K562 (cell line): ENCODE data around the gene SORCS2. TPM values are rescaled to one million over a fixed set of nuclear protein-coding genes. Genes with fewer than 3 reads are reported as not detected.

Source experiments
- ATAC-seq: fragments of 200-7000 bp; cut with Tn5 transposase; 3 replicates; pipeline ENCODE4 v1.9.1; 2020; ENCODE audit warnings: moderate library complexity
- BruUV-seq: library from RNA; stranded (reverse); fragments of 400-500 nt; replicated peaks from 2 replicates; lab custom pipeline; 2021; lab: Mats Ljungman, UMichigan
- CTCF ChIA-PET: fragments of 300-600 bp; formaldehyde crosslinking; extraction: SDS; loops from one replicate; lab custom pipeline; 2021; ENCODE audit warnings: low intra/inter-chr PET ratio; lab: Yijun Ruan, JAX
- POLR2A ChIA-PET: fragments of 300-600, 350-650 bp; sonication (Branson Sonifier 250); formaldehyde crosslinking; extraction: SDS; loops from one replicate; lab custom pipeline; 2021; ENCODE audit warnings: antibody characterized with exemption, inconsistent platforms; lab: Yijun Ruan, JAX
- DNase-seq, 4 experiments: peaks; one replicate each; pipeline versions ENCODE4 v3.0.0 to v3.0.0-alpha.2; 2011 to 2018; ENCODE audit warnings: low spot score in 3 of 4, mixed read lengths in 3 of 4; ENCODE audit errors: extremely low read depth in 1 of 4
- FAIRE-seq: peaks from 2 replicates; lab custom pipeline; 2011; peaks lifted over from hg19 to GRCh38; lab: Jason Lieb, UNC
- H2AFZ ChIP-seq: 2 replicates; pipeline ENCODE4 v1.6.0; 2011; ENCODE audit warnings: low read depth, low read length, control low read depth, inconsistent platforms
- H3K27ac ChIP-seq: fragments of 200-600 bp; 3 replicates; pipeline ENCODE4 v1.8.0; 2011; ENCODE audit warnings: low read depth, mild to moderate bottlenecking, control low read depth, inconsistent platforms, low read length, moderate library complexity, mixed read lengths; ENCODE audit errors: extremely low read depth
- H3K27me3 ChIP-seq, 2 experiments: fragments of 300-600 bp in 1 of 2; 2 replicates in 1 of 2; 3 replicates in 1 of 2; pipeline versions ENCODE4 v1.6.0 to v1.8.0; 2011; ENCODE audit warnings: inconsistent platforms in 2 of 2, low read length in 2 of 2, mild to moderate bottlenecking in 1 of 2, mixed read lengths in 1 of 2, moderate library complexity in 1 of 2; ENCODE audit not compliant: control insufficient read depth in 2 of 2, insufficient read depth in 2 of 2
- H3K36me3 ChIP-seq: fragments of 300-600 bp; 3 replicates; pipeline ENCODE4 v1.8.0; 2011; ENCODE audit warnings: mild to moderate bottlenecking, low read length, inconsistent platforms; ENCODE audit not compliant: control insufficient read depth, insufficient read depth
- H3K4me1 ChIP-seq, 2 experiments: fragments of 200-600 bp in 1 of 2; replicated peaks in 1 of 2; 2 replicates in 1 of 2; 3 replicates in 1 of 2; pipeline versions ENCODE4 v1.5.1 to v1.8.0; 2011; ENCODE audit warnings: inconsistent platforms in 2 of 2, low read length in 2 of 2, mild to moderate bottlenecking in 1 of 2, mixed read lengths in 1 of 2, moderate library complexity in 1 of 2; ENCODE audit not compliant: control insufficient read depth in 2 of 2, insufficient read depth in 2 of 2
- H3K4me2 ChIP-seq: 2 replicates; pipeline ENCODE4 v1.6.1; 2011; ENCODE audit warnings: low read length, control low read depth, inconsistent platforms, mixed read lengths; ENCODE audit not compliant: insufficient read depth
- H3K4me3 ChIP-seq: fragments of 200-600 bp; sonication (generic), shearing (Covaris generic); 2 replicates; pipeline ENCODE4 v1.5.1; 2016; ENCODE audit warnings: control low read depth, inconsistent platforms
- H3K79me2 ChIP-seq: fragments of 200-600 bp; 3 replicates; pipeline ENCODE4 v1.8.0; 2011; ENCODE audit warnings: low read length, inconsistent platforms; ENCODE audit not compliant: control insufficient read depth, insufficient read depth
- H3K9ac ChIP-seq, 2 experiments: 2 replicates each; pipeline versions ENCODE4 v1.6.0 to v1.6.1; 2011; ENCODE audit warnings: low read depth in 2 of 2, low read length in 2 of 2, control low read depth in 1 of 2, inconsistent platforms in 1 of 2, mild to moderate bottlenecking in 1 of 2, mixed read lengths in 1 of 2; ENCODE audit not compliant: insufficient read depth in 1 of 2
- H3K9me1 ChIP-seq: one replicate; pipeline ENCODE4 v1.6.0; 2011; ENCODE audit warnings: inconsistent platforms, mild to moderate bottlenecking, low read length, moderate library complexity; ENCODE audit not compliant: control insufficient read depth, insufficient read depth
- H3K9me3 ChIP-seq: replicated peaks from 2 replicates; pipeline ENCODE4 v1.5.1; 2011; ENCODE audit warnings: low read depth, low read length, inconsistent platforms; ENCODE audit not compliant: control insufficient read depth, insufficient read depth
- H4K20me1 ChIP-seq: replicated peaks from 2 replicates; pipeline ENCODE4 v1.6.1; 2011; ENCODE audit warnings: low read length, inconsistent platforms, mixed read lengths; ENCODE audit not compliant: control insufficient read depth, insufficient read depth
- GATAD2B ChIP-seq: fragments of 450-650 bp; IDR thresholded peaks from 2 replicates; pipeline ENCODE4 v1.6.1; 2017; ENCODE audit warnings: mild to moderate bottlenecking, borderline replicate concordance
- HOXB6 ChIP-seq: fragments of 250-450 bp; sonication (Bioruptor Pico); IDR thresholded peaks from 2 replicates; pipeline ENCODE4 v1.5.1; 2022; ENCODE audit warnings: mild to moderate bottlenecking, borderline replicate concordance
- MTA1 ChIP-seq: fragments of 450-650 bp; IDR thresholded peaks from 2 replicates; pipeline ENCODE4 v1.6.1; 2017; ENCODE audit warnings: borderline replicate concordance
- POLR3A ChIP-seq: IDR thresholded peaks from 2 replicates; pipeline ENCODE4 v1.6.1; 2011; ENCODE audit warnings: borderline replicate concordance, mild to moderate bottlenecking, moderate library complexity; ENCODE audit not compliant: insufficient read length, insufficient read depth; ENCODE audit errors: extremely low read depth
- SIN3B ChIP-seq: fragments of 450-650 bp; IDR thresholded peaks from 2 replicates; pipeline ENCODE4 v1.6.1; 2017; ENCODE audit warnings: low read depth, mild to moderate bottlenecking, moderate library complexity
- TAF9B ChIP-seq: fragments of 450-650 bp; IDR thresholded peaks from 2 replicates; pipeline ENCODE4 v1.6.1; 2018; ENCODE audit warnings: mild to moderate bottlenecking; ENCODE audit not compliant: partially characterized antibody
- U2AF2 ChIP-seq: fragments of 200-400 bp; formaldehyde crosslinking; optimal IDR thresholded peaks from 2 replicates; pipeline ENCODE3; 2017; ENCODE audit warnings: low read depth, mild to moderate bottlenecking, low read length
- WGBS: fragments of 100-300 bp; shearing (Covaris generic); methylation state at CpG from one replicate; pipeline ENCODE4 v1.1.6; 2016; ENCODE audit warnings: low coverage, mixed read lengths; ENCODE audit not compliant: insufficient coverage; ENCODE audit errors: missing lambda C conversion rate; 5-methylcytosine and 5-hydroxymethylcytosine counted together
- in situ Hi-C: fragments of 300-500 bp; cut with MboI; formaldehyde crosslinking; loops from 4 replicates; pipeline ENCODE4 v1.15.0; 2018; ENCODE audit warnings: inconsistent platforms, mixed read lengths
- intact Hi-C: fragments of 100-400 bp; cut with micrococcal nuclease; formaldehyde crosslinking; loops from 2 replicates; pipeline ENCODE4 v1.14.2; 2022
- polyA plus RNA-seq, 8 experiments: library from polyadenylated mRNA; depleted of rRNA in 4 of 8; stranded (reverse) in 5 of 8; unstranded in 3 of 8; fragments of >200 nt; fragmentation: Nextera tagmentation in 2 of 8; fragmentation: Illumina TruSeq in 1 of 8; extraction: Ambion mirVana in 2 of 8; extraction: Trizol in 1 of 8; gene quantifications; 2 replicates each; pipeline versions ENCODE4 v1.2.1 to v1.2.3, GENCODE V29; 2011 to 2014; ENCODE audit warnings: inconsistent platforms in 1 of 8, missing spikeins in 1 of 8
- total RNA-seq, 7 experiments: library from RNA; depleted of rRNA in 6 of 7; stranded (reverse); fragments of >200 nt in 6 of 7; fragmentation: Illumina TruSeq in 2 of 7; extraction: Trizol in 2 of 7; gene quantifications; 2 replicates each; pipeline versions ENCODE4 v1.2.1 to v1.2.3, GENCODE V29; 2011 to 2021; ENCODE audit warnings: low replicate concordance in 1 of 7

SORCS2 gene
- total and polyA plus RNA-seq, 9 of the 15 experiments (the other 6 are each of a cell fraction or from before 2014, with no cell fraction given): not detected

DNA sequence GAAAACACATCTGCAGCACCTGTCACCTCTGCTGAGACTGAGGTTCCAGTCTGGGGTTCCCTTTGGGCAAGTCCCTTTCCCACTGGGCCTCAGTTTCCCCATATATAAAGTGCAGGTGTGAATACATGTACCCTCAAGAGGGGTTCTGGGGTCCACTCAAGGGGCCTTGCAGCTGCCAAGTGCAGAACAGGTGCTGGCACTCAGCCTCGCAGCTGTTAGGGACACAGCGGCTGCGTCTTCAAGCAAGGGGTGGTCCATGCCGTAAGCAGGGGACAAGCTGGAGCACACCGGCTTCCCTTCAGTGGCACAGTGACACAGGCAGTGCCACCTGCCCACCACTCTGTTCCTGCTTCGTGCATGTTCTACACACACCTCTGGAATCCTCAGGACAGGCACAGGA lies 329.3 kb downstream of the SORCS2 start:
- DNase-seq (no peak), ATAC-seq (no peak), FAIRE-seq (no peak)
- Histone ChIP-seq H3K27me3 (peaks cover 5 to 67% of the 10 kb centered on the region in 2 experiments; a peak in 4 of 5 replicates), H3K4me1 (no peaks in the 10 kb centered on the region), H2AFZ (no peak overlapping the region), H3K9me1 (no peaks in the 10 kb centered on the region), H3K9me3 (no peaks in the 10 kb centered on the region), H3K27ac (no peak overlapping the region), H3K79me2 (no peaks in the 10 kb centered on the region), H3K9ac (no peak overlapping the region), H3K4me2 (no peak overlapping the region), H3K36me3 (no peaks in the 10 kb centered on the region), H4K20me1 (peaks cover 21% of the 10 kb centered on the region; the same call in 1 of the 2 replicates), H3K4me3 (no peak overlapping the region)
- POLR2A ChIA-PET: interaction anchor here (1.1 kb wide), 1 partner anchor 14 kb away, joined by 3 read pairs; no protein-coding TSS in a partner anchor
- no TSS peak for BruUV-seq
- in situ Hi-C loops (no loop called here), intact Hi-C loops (no loop called here)
- CTCF ChIA-PET: no interaction called here
- TF ChIP-seq GATAD2B (no peak), SIN3B (no peak), MTA1 (no peak), HOXB6 (no peak), U2AF2 (no peak), TAF9B (no peak), POLR3A (no peak)
- 1% methylated on average over 6 of the region's 6 CpGs for WGBS
